ENCODE results near the gene UBE2D2. TPM values are rescaled to one million over a fixed set of nuclear protein-coding genes. Genes with fewer than 3 reads are reported as not detected.

The UBE2D2 gene
- total and polyA plus RNA-seq, 10 of the 15 experiments (the other 5 are each of a cell fraction or from before 2014, with no cell fraction given), result 58.6 to 245 (median 128) TPM

GRCh38 chr5:139644001-139644456, 82.9 kb downstream of the UBE2D2 start:
- no peaks in the 10 kb centered on the region for H3K9me3 ChIP-seq (replicated peaks; ENCODE audit: control insufficient read depth, insufficient read depth, low read length)
- no peak overlapping the region for H3K4me2 ChIP-seq (ENCODE audit: control insufficient read depth, insufficient read depth)
- H3K27me3 ChIP-seq (replicated peaks in 1 of 2; ENCODE audit: control insufficient read depth in 2 of 2, insufficient read depth in 2 of 2, low read length in 1 of 2), result no peaks in the 10 kb centered on the region
- SMC1A ChIA-PET (ENCODE audit: uncharacterized antibody, unreplicated experiment), result interaction anchor here (1.6 kb wide), 1 partner anchor 10 kb away, joined by 7 read pairs; no protein-coding TSS in a partner anchor
- in situ Hi-C loops (cut with MboI), result no loop called here
- H3K36me3 ChIP-seq (ENCODE audit: control insufficient read depth in 2 of 2, insufficient read depth in 2 of 2, low read length in 1 of 2), result no peaks in the 10 kb centered on the region
- no peak for DNase-seq (ENCODE audit: low read depth, low spot score)
- no peak for TF ChIP-seq ZNF217 (IDR thresholded peaks at IDR 0.05)
- 53% methylated on average over 5 of the region's 5 CpGs for WGBS (ENCODE audit: insufficient coverage, insufficient replicate concordance, low lambda C conversion rate, missing lambda C conversion rate)
- intact Hi-C loops (cut with micrococcal nuclease; ENCODE audit: unreplicated experiment), result no loop called here
- H3K79me2 ChIP-seq (ENCODE audit: control insufficient read depth, insufficient read depth, low read length), result peaks cover 16% of the 10 kb centered on the region
- H3K4me3 ChIP-seq, result no peak overlapping the region
- no peak overlapping the region for H3K27ac ChIP-seq (ENCODE audit: control insufficient read depth, insufficient read depth)
- no peak for FAIRE-seq
- POLR2A ChIA-PET, result no interaction called here
- H2AFZ ChIP-seq (ENCODE audit: control insufficient read depth, low read depth, low read length), result no peak overlapping the region
- RAD21 ChIA-PET (ENCODE audit: unreplicated experiment), result interaction anchor here (1.6 kb wide), 1 partner anchor 46 kb away, joined by 5 read pairs; no protein-coding TSS in a partner anchor
- H3K4me1 ChIP-seq (ENCODE audit: control insufficient read depth, insufficient read depth, low read length), result peaks cover 23% of the 10 kb centered on the region
- no peak for ATAC-seq
- CTCF ChIA-PET, result interaction anchor here (0.6 to 1.4 kb wide), 4 partner anchors 9 to 131 kb away, joined by 3 to 6 read pairs (median 4); no protein-coding TSS in a partner anchor
- H3K9ac ChIP-seq (ENCODE audit: control insufficient read depth, insufficient read depth, low read length), result no peak overlapping the region
- no peaks in the 10 kb centered on the region for H4K20me1 ChIP-seq (ENCODE audit: control insufficient read depth, insufficient read depth)
- BruUV-seq (replicated peaks), result no TSS peak

GRCh38 chr5:139644646-139645429, 83.7 kb downstream of the UBE2D2 start:
- Histone ChIP-seq H3K36me3 (ENCODE audit: control insufficient read depth in 2 of 2, insufficient read depth in 2 of 2, low read length in 1 of 2) (no peaks in the 10 kb centered on the region), H3K9ac (ENCODE audit: control insufficient read depth, insufficient read depth, low read length) (no peak overlapping the region), H4K20me1 (ENCODE audit: control insufficient read depth, insufficient read depth) (no peaks in the 10 kb centered on the region), H3K79me2 (ENCODE audit: control insufficient read depth, insufficient read depth, low read length) (peaks cover 24% of the 10 kb centered on the region), H3K9me3 (replicated peaks; ENCODE audit: control insufficient read depth, insufficient read depth, low read length) (no peaks in the 10 kb centered on the region), H2AFZ (ENCODE audit: control insufficient read depth, low read depth, low read length) (no peak overlapping the region), H3K27ac (ENCODE audit: control insufficient read depth, insufficient read depth) (no peak overlapping the region), H3K4me3 (no peak overlapping the region), H3K4me2 (ENCODE audit: control insufficient read depth, insufficient read depth) (no peak overlapping the region), H3K27me3 (replicated peaks in 1 of 2; ENCODE audit: control insufficient read depth in 2 of 2, insufficient read depth in 2 of 2, low read length in 1 of 2) (no peaks in the 10 kb centered on the region), H3K4me1 (ENCODE audit: control insufficient read depth, insufficient read depth, low read length) (peaks cover 18% of the 10 kb centered on the region)
- FAIRE-seq, result no peak
- POLR2A ChIA-PET, result interaction anchor here (0.6 to 1.2 kb wide), 5 partner anchors 17 to 187 kb away, joined by 3 to 4 read pairs (median 3); no protein-coding TSS in a partner anchor
- CTCF ChIA-PET, result interaction anchor here (0.6 to 1.8 kb wide), 5 partner anchors 10 to 121 kb away, joined by 4 to 12 read pairs (median 6); no protein-coding TSS in a partner anchor
- in situ Hi-C loops (cut with MboI) (no loop called here), intact Hi-C loops (cut with micrococcal nuclease; ENCODE audit: unreplicated experiment) (no loop called here)
- BruUV-seq (replicated peaks), result no TSS peak
- no peak for DNase-seq (ENCODE audit: low read depth, low spot score)
- WGBS (ENCODE audit: insufficient coverage, insufficient replicate concordance, low lambda C conversion rate, missing lambda C conversion rate), result 57% methylated on average over 3 of the region's 3 CpGs
- SMC1A ChIA-PET (ENCODE audit: uncharacterized antibody, unreplicated experiment), result interaction anchor here (0.9 to 1.6 kb wide), 4 partner anchors 9 to 65 kb away, joined by 3 to 7 read pairs (median 3); no protein-coding TSS in a partner anchor
- ATAC-seq, result no peak
- RAD21 ChIA-PET (ENCODE audit: unreplicated experiment), result interaction anchor here (0.6 to 1.6 kb wide), 4 partner anchors 8 to 46 kb away, joined by 3 to 6 read pairs (median 4); no protein-coding TSS in a partner anchor
- TF ChIP-seq CEBPB (IDR thresholded peaks at IDR 0.05; ENCODE audit: borderline replicate concordance in 1 of 2, low read depth in 2 of 2, low read length in 2 of 2), result no peak
- no peak for TF ChIP-seq WRNIP1 (IDR thresholded peaks at IDR 0.05; ENCODE audit: borderline replicate concordance, low read depth, low read length)
- no peak for TF ChIP-seq SPI1 (IDR thresholded peaks at IDR 0.05; ENCODE audit: borderline replicate concordance, insufficient read depth, low read depth, low read length)
- no peak for TF ChIP-seq IRF5 (IDR thresholded peaks at IDR 0.05; ENCODE audit: borderline replicate concordance)
- TF ChIP-seq RBBP5 (conservative IDR thresholded peaks at IDR 0.05), result no peak
- no peak for TF ChIP-seq SIX5 (IDR thresholded peaks at IDR 0.05; ENCODE audit: low read depth, low read length, severe bottlenecking)
- TF ChIP-seq CHD4 (IDR thresholded peaks at IDR 0.05), result no peak
- no peak for TF ChIP-seq KDM1A (IDR thresholded peaks at IDR 0.05; ENCODE audit: borderline replicate concordance)
- TF ChIP-seq MLLT1 (IDR thresholded peaks at IDR 0.05), result no peak
- TF ChIP-seq ZNF207 (IDR thresholded peaks at IDR 0.05; ENCODE audit: borderline replicate concordance), result no peak
- no peak for TF ChIP-seq SRF (IDR thresholded peaks at IDR 0.05; ENCODE audit: low read depth in 2 of 2, low read length in 2 of 2)
- no peak for TF ChIP-seq NRF1 (conservative IDR thresholded peaks at IDR 0.05; ENCODE audit: low read depth, low read length)
- TF ChIP-seq TARDBP (IDR thresholded peaks at IDR 0.05; ENCODE audit: borderline replicate concordance), result no peak
